Jurkat, Clone E6-1 (cell line): ENCODE data around the gene CTNND2.
"Not testable (repeated sequence)": the region's sequence is repeated elsewhere in the genome, so short reads cannot be mapped to it uniquely, and the experiment has no call there.

Experiments used
- DNase-seq: peaks from one replicate; pipeline ENCODE4 v3.0.0-alpha.2; 2011; ENCODE audit warnings: low read depth, low spot score
- H3K4me3 ChIP-seq: 2 replicates; pipeline ENCODE4 v1.5.1; 2011; ENCODE audit warnings: mild to moderate bottlenecking, low read length, control low read depth, moderate library complexity

CTNND2 gene

DNA sequence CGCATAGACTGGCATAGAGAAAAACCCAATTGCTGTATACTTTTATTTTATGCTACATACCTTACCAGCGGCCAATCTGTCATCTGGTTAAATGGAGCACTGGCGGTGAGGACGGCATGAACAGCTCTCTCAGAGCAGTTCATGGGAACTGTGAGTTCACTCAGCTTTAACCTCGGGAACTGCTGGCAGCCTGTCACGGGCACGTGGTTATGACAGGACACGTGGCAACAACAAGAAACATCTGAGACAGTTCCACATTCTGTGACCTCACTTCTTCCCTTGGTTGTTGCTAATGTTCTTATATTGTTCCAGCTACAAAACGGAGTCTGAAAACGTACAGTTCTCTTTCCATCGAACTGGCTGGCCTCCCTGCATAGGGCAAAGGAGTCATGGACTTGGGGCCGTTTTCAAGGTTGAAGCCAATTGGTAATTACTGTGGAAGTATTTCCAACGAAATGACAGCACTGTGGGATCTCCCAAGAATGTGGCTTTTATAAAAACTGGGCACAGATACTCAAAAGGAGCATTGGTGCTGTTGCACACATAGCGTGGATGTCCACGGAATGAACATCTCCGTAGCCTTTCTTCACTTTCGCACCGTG, 896.9 kb downstream of the CTNND2 start:
- H3K4me3 ChIP-seq: no peak overlapping the region
- DNase-seq: no peak

DNA sequence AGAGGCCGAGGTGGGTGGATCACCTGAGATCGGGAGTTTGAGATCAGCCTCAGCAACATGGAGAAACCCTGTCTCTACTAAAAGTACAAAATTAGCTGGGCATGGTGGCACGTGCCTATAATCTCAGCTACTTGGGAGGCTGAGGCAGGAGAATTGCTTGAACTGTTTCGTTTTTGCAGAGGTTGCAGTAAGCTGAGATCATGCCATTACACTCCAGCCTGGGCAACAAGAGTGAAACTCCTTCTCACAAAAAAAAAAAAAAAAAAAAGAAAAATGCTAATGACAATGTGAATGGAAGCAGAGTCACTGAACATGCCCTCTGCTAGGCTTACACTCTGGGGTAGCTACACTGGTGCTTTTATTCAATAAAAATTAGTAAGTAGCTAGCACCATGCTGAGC, 899.7 kb downstream of the CTNND2 start:
- DNase-seq, H3K4me3 ChIP-seq: not testable (repeated sequence)

DNA sequence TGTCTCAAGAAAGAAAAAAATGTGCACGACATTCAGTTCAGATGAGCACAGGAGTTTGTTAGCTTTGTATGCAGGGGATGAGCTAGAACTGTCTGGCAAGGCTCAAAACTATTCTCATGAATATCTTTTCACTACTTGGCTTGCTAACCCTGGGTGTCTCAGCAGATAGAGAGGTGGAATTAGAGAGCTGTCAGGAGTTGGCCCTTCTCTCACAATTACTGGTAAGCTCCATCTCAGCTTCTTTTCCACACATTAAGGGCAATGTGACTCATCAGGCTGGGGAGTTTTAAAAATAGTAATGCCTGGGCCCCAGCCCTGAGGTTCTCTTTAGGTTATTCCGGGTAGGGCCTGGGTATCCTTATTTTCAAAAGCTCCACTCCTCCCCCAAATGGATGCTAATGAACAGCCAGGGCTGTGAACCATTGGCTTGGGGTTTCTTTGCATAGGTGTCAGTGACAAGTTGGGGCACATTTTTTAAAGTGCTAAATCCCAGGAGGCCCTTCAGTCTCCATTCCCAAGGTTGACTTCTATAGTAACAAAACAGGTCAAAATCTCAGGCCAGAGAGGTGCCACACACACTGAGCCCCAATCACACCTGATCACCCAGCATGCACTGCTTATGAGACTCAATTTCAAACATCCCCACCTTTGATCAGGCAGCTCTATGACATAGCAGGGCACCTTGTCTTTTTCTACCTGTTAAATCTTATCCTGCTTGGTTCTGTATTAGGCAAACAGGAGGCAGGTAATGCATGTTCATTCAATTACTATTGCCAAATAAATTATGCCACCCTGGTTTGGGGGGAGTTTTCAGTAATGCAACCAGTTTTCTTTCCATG, 903.5 kb downstream of the CTNND2 start:
- no peak for DNase-seq
- no peak overlapping the region for H3K4me3 ChIP-seq

DNA sequence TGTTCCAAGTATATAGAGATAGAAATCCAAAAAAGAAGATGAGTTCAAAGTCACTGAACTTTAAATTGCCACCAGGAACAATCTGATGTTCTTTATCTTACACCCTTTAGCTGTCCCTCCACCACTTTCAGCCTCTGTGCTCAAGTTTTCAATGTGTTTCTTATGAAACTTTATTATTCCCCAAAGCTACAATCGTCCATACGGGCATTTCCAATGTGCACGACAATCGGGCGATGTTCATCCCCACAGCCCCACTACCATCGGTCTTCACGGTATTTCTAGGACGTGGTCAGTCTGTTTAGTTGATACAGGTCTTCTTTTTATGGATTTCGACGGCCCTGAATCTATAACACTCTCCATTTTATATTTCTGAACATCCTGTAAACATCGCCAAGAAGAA, 904.5 kb downstream of the CTNND2 start:
- H3K4me3 ChIP-seq: no peak overlapping the region
- DNase-seq: no peak

DNA sequence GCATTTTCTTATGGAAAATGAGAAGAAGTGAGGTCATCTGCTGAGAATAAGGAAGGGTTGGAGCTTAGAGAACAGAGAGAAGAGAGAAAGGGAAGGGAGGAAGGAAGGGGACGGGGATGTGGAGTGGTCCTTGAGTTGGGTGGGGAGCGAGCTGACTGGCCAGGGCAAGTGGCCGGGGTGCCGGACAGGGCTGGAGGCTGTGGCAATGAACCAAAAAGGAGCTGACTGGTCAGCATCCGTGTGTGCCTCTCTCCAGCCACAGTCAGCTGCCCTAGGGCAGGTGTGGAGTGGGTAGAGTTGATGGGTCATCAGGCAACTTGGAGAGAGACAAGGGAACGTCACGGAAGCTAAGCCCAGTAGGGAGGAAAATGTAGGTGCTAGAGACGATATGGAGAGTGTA, 908.4 kb downstream of the CTNND2 start:
- H3K4me3 ChIP-seq: no peak overlapping the region
- no peak for DNase-seq

DNA sequence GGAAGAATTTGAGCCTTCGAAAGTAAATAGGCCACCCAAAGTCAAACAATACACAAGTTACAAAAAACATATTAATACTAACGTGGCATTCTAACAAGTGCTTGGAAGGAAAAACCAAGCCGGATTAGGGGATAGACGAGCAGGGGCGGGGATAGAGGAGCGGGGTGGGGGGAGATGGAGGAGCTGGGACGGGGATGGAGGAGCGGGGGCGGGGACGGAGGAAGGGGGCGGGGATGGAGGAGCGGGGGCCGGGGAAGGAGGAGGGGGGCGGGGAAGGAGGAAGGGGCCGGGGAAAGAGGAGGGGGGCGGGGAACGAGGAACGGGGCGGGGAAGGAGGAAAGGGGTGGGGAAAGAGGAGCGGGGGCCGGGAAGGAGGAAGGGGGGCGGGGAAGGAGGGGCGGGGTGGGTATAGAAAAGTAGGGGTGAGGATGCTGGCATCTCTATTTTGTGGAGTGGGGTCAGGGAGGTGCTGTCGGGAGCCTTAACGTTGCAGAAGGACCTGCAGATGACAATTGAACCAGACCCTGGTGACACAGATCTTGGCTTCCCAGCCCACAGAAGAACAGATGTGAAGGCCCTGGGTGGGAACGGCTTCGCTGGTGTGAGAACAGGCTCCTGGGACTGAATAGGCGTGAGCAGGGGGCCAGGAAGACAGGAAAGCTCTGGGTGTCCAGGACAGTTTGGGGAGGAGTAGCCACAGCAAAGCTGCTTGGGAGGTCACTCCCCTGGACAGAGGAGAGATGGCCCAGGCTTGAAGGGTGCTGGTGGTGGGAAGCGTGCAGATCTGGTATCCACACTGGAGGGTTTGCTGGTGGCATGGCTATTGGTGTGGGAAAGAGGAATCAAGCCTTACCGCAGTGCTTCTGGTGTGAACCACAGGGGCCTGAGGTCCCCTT, 909.9 kb downstream of the CTNND2 start:
- H3K4me3 ChIP-seq: no peak overlapping the region
- no peak for DNase-seq

DNA sequence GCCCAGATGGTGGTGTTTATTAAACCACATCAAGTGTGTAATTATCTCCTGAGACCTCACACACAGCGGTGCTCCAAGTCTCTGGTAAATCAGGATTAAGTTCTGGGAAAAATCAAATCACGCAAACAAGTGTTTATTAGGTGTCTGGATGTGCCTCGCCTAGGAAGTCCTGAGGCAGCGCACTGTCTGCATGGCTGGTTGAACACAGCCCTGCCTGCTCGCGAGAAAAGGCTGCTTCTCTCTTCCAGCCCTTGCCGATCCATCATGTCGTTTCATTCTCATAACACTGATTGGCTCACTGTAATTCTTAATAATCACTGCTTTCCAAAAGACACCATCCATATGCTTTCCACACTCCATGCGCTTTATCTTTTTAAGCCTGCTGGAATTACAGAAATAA, 913.6 kb downstream of the CTNND2 start:
- no peak overlapping the region for H3K4me3 ChIP-seq
- DNase-seq: no peak

DNA sequence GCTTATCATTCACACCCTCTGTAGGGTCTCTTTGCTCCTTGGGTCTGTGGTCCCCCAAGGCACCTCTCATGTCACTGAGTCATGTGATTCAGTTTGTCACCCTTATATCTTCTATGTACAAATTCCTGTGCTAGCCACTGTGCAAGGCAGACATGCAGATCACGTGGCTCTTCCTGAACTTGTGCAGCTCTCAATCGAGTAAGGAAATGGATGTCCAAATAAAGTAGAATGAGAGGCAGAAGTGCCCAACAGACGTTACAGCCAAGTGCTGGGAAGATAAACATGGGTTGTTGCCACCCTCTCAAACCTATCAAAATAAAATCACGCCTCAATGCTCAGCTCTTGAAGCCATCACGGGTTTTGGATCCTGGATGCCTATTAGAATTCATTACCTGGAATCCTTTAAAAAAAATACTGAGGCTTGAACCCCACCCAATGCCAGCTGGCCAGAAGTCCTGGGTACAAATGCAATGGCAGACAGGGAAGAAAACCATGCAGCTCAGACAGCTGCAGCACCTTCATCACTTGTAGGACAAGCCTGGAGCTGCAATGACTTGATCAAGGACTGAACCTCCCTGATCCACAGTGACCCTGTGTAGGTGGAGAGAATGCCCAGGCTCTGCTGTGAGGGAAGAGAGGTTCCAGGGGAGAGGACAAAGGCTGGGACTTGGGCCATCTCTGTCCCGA, 914.5 kb downstream of the CTNND2 start:
- no peak for DNase-seq
- H3K4me3 ChIP-seq: no peak overlapping the region

DNA sequence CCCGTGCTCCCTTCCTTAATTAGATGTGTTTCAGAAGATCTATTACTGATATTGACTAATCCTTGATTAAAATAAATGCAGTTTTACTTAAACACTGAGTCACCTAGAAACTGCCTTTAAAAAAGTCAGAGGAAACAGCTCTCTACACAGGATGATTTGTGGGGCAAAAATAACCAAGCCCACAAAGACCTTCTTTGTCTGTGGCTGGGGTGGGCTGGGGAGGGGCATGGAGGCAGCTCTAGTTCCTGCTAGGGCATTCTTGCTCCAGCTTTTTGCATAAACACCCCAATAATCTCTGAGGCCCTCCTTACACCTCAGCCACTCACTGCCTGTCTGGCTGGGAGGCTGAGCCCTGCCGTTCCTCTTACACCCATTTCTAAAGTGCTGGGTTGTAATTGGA, 915.6 kb downstream of the CTNND2 start:
- DNase-seq: no peak
- H3K4me3 ChIP-seq: no peak overlapping the region

DNA sequence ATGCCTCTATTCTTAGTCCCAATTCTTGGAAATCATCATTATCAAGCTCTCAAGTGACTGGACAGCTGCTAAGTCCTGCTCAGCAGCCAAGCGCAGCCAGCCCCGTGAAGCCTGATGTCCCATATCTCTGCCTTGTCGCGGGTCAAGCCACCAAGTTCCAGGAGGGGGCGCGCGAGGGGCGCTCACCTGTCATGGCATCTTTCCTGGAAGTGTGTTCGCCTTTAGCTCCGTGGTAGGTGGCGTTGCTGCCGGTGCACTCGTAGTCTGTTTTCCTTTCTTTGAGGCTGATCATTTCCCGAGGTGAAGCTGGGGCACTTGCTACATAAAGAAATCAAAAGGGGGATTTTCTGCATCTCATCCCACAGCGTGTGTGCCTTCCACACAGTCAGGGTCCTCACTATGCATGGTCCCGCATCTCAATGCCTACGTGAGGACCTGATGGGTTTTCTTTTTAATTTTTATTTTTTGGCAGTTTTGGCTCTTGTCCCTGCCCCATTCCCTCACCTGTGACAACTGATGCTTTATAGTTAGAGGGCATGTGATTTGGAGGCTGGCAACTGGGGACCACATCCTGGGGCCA, 916.2 kb downstream of the CTNND2 start:
- DNase-seq: peak; percentile 39
- H3K4me3 ChIP-seq: no peak overlapping the region

DNA sequence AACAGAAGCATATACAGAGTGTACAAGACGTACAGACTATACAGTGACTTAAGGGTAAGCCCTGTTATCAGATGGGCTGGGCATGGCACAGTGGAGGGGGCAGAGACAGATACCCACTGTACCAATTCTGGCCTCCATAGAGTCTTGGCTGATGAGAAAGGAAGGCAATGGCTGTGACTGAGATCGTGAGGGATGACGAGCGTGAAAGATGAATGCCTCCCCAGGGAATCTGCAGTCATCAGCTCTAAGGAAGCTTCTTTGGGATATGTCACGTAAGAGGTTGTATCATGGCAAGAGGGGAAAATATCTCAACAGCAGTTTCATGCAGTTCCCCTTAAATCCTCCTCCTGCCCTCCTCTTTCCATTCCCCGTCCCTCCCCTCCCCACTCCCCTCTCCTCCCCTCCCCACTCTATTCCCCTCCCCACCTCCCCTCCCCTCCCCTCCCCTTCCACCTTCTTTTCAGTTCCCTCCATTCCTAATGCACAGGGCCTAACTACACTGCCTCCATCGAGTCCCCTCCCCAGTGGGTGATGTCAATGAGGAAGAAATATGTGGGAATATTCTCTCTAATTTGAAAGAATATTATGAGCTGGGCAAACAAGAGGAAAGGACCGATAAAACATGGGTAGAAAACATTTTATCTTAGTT, 916.8 kb downstream of the CTNND2 start:
- no peak for DNase-seq
- H3K4me3 ChIP-seq: no peak overlapping the region

DNA sequence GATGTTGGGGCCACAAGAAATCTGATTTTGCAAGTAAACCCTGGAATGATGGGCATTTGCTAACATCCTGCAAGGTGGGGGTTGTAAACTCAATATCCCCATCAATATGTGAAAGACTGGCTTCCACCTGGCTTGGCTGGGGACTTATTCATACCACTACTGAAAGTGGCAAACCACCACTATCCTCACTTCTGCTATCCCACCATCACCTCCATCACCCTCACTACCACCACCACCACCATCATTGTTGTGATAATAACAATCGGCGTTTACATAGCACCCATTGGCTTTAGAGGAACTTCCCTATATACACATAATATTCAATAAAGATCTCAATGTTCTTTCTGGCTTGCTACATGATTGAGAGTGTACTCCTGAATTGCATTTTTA, 918.5 kb downstream of the CTNND2 start:
- no peak overlapping the region for H3K4me3 ChIP-seq
- no peak for DNase-seq

DNA sequence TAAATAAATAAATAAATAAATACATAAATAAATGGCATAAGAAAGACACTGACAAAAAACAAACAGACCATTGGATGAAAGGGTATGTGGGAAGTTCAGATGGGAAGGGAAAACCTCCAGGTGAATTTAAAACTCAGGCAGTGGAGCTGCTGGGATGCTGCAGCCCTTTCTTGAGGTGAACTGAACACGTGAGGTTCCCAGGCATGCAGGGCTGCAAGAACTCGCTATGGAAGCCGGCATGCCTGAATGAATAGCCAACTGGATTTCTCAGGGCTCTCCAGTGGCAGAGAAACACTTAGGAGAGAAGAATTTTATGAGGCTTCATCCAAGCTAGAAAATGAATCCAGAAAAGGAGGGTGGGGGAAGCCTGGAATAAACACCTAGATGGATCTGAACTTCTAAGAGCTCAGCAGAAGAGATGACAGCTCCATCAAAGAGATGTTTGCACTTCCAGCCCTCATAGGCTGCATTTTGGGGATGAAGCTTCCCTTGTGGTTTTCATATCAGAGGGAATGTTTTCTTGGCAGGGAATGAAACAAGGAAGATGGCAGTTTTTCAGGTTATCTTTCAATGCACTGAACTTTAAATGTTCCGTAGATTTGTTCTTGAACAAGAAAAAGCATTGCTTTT, 919.0 kb downstream of the CTNND2 start:
- DNase-seq: no peak
- H3K4me3 ChIP-seq: no peak overlapping the region

DNA sequence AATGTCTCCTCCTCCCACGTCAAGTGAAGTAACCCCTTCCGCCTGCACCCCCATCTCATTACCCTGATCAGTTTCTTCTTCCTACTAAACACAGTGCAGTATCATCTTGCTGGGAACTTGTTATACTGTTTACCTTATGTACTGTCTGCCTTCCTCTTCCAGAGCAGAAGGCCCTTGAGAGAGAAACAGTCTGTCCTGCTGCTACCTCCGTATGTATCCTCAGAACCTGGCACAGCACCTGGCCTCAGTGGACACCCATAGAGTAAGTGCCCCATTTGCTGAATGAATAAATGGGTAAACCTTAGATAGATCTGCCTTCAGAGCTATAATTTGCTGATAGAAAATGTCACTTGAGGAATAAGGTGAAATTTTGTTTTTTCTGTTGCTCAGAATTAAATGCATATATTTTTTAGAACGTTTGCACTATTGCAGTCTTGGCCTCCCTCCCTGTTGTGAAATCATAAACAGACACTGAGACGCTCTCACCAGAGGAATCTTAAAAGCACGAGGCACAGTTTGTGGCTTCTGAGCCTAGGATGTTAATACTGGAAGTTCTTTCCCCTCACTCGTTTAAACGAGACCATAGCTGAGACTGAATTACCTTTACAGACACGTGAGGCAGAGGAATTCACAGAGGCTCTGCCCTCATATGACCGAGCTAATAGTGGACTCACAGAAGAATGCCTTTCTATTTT, 920.1 kb downstream of the CTNND2 start:
- no peak overlapping the region for H3K4me3 ChIP-seq
- DNase-seq: no peak

DNA sequence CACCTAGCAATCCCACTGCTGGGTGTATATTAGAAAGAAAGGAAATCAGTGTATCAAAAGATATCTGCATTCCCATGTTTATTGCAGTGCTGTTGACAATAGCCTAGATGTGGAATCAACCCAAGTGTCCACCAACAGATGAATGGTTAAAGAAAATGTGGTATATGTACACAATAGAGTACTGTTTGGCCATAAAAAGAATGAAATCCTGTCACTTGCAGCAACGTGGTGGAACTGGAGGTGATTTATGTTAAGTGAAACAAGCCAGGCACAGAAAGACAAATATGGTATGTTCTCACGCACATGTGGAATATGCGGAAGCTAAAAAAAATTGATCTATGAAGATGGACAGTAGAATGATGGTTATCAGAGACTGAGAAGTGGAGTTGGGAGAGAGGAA, 921.6 kb downstream of the CTNND2 start:
- no peak for DNase-seq
- no peak overlapping the region for H3K4me3 ChIP-seq

DNA sequence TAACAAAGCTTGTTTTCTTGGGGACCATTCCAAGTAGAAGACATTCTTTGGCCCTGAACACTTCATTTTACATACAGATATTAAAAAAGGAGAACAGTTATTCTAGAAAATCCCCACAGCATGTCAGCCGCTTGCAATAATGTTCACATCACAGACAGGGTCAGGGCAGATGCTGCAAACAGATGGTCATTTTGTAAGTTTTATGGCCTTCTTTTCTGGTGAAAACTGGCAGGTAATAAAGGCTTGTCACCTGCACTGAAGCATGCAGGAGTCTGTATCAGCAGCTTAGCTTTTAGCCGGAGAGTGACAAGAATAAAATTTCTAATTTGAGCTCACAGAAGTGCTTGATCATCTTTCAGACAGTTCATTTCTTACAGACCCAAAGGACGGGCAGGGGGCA, 922.3 kb downstream of the CTNND2 start:
- H3K4me3 ChIP-seq: no peak overlapping the region
- DNase-seq: no peak

DNA sequence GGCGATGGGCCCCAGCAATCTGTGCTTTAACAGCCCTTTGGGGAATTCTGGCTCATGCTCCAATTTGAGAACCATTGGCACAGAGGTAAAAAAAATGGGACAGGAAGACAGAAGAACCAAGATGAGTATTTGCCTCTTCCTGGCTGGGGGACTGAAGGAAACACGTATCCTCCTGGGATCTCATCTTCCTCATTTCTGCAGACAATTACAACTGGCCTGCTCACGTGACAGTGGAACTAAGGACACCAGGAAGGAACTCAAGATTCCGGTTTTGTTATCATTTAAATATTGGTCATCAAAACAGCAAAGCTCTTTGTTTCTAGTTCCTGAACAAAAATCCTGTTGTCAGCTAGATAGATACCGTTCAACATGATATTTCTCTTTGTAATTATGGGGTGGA, 927.2 kb downstream of the CTNND2 start:
- H3K4me3 ChIP-seq: no peak overlapping the region
- DNase-seq: no peak

DNA sequence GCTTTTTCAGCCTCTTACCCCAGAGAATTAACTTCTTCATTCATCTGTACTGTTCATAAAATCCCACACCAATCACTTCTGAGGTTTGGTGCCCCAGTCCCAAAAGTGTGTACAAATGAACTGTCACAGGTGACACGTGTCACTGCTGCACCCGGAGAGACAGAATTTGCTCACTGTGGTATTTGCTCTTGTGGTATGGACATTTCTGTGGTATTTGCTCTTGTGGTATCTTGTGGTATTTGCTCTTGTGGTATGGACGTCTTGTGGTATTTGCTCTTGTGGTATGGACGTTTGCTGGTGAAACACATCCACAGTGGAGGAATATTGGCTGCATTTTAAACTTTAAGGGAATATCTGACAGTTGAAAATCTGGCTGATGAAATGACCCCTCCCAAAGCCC, 928.3 kb downstream of the CTNND2 start:
- peak; percentile 16 for DNase-seq
- no peak overlapping the region for H3K4me3 ChIP-seq
